ENCODE data around the gene PTPRN2. TPM values are rescaled to one million over a fixed set of nuclear protein-coding genes. Genes with fewer than 3 reads are reported as not detected.

Gene PTPRN2
- total RNA-seq, 1 experiment from 2014 or later = 1.7 TPM

DNA sequence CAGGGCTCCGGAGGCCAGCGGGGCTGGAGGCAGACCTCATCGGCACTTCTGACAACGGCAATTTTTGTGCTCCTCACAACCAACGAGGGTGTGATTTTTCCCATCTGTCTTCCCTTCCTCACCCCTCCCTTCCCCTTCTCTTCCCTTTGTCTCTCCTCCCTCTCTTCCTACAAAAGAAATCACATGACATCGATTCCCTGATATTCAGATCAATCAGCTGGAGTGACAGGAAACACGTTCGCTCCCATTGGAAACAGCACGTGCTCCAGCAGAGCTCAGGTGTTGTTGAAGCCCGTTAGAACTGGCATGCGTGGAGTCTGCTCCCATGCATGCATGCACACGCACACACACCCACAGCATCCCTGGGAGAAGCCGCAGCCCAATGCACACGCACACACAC is 222.4 kb downstream of the PTPRN2 start:
- no peak overlapping the region for H3K4me2 ChIP-seq (ENCODE audit: low read depth, low read length, poor library complexity, severe bottlenecking)
- no peak for DNase-seq
- no peaks in the 10 kb centered on the region for H3K36me3 ChIP-seq (ENCODE audit: insufficient read depth, low read length)

DNA sequence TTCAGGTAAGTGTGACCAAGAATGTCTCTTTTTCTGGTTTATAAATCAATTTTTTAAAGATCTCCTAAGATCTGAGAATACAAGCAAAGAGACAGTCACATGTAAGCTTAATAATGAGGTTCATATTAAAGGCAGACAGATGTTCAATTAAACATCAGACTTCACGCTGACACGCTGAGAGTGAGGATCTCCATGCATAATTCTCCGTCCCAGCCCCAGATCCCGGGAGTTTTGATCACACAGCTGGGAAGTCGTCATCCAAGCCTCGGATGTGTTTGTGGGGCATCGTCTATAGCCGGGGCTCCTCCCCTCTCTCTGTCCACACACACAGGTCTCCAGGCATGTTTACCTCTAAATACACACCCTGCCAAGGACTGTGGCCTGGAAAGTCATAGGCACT is 223.2 kb downstream of the PTPRN2 start:
- Histone ChIP-seq H3K4me3 (ENCODE audit: low read length) (no peak overlapping the region), H3K9me3 (ENCODE audit: low read length) (no peaks in the 10 kb centered on the region), H4K20me1 (ENCODE audit: insufficient read depth, low read depth, low read length) (no peaks in the 10 kb centered on the region), H2AFZ (ENCODE audit: low read length) (no peak overlapping the region), H3K36me3 (ENCODE audit: insufficient read depth, low read length) (no peaks in the 10 kb centered on the region), H3K79me2 (ENCODE audit: low read length) (no peaks in the 10 kb centered on the region), H3K27me3 (ENCODE audit: low read length) (no peaks in the 10 kb centered on the region), H3K4me2 (ENCODE audit: low read depth, low read length, poor library complexity, severe bottlenecking) (no peak overlapping the region), H3K27ac (ENCODE audit: low read length) (no peak overlapping the region), H3K9ac (ENCODE audit: low read length) (no peak overlapping the region), H3K4me1 (ENCODE audit: low read length) (no peaks in the 10 kb centered on the region), H3K9me2 (replicated peaks; ENCODE audit: insufficient read depth, low read length) (no peaks in the 10 kb centered on the region)
- no peak for DNase-seq

More for the DNA sequence above, 222.4 kb downstream of the PTPRN2 start:
- no peaks in the 10 kb centered on the region for H4K20me1 ChIP-seq (ENCODE audit: insufficient read depth, low read depth, low read length)
- no peaks in the 10 kb centered on the region for H3K4me1 ChIP-seq (ENCODE audit: low read length)
- H3K27me3 ChIP-seq (ENCODE audit: low read length) = no peaks in the 10 kb centered on the region
- no peak overlapping the region for H3K9ac ChIP-seq (ENCODE audit: low read length)
- no peaks in the 10 kb centered on the region for H3K9me3 ChIP-seq (ENCODE audit: low read length)
- H3K9me2 ChIP-seq (replicated peaks; ENCODE audit: insufficient read depth, low read length) = no peaks in the 10 kb centered on the region
- no peak overlapping the region for H2AFZ ChIP-seq (ENCODE audit: low read length)
- no peak overlapping the region for H3K27ac ChIP-seq (ENCODE audit: low read length)
- no peaks in the 10 kb centered on the region for H3K79me2 ChIP-seq (ENCODE audit: low read length)
- H3K4me3 ChIP-seq (ENCODE audit: low read length) = no peak overlapping the region

DNA sequence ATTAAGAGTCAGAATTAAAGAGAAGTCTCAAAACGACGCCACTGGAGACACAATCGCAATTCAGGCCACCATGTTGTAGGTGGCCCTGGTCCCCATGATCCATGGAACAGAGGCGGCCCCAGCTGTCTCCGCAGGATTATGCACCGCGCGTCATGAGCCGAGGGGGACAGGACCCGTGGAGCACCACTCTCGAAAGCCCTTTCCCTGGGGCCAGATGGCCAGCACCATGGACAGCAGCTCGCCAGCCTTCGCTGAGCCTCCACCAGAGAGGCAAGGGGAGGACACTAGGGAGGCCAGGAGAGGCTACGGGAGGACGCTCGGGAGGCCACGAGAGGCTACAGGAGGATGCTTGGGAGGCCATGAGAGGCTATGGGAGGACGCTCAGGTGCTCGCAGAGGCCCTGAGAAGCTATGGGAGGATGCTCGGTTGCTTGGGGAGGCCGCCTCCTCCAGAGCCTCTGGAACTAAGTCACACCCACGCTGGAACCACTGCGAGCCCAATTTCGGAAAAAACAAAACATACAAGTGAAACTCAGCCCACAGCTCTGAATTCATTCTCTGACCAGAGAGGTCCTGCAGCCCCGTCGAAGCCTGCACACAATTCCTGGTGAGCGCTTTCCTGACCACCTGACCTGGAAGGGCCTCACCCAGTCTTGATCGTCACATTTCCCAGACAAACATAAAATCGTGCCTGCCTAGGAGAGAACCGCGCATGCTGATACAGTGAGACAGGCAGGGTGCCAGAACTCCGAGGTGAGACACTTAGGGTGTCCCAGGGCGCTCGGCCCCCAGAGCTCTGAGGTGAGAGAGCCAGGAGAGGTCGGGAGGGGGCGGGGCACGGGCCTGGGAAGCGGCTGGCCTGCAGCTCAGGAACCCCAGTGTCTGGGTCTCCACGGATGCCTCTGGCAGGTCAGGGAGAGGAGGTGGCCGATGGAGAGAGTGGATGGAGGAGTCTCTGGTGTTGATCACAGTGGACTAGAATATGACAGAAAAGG is 224.4 kb downstream of the PTPRN2 start:
- no peak overlapping the region for H2AFZ ChIP-seq (ENCODE audit: low read length)

DNA sequence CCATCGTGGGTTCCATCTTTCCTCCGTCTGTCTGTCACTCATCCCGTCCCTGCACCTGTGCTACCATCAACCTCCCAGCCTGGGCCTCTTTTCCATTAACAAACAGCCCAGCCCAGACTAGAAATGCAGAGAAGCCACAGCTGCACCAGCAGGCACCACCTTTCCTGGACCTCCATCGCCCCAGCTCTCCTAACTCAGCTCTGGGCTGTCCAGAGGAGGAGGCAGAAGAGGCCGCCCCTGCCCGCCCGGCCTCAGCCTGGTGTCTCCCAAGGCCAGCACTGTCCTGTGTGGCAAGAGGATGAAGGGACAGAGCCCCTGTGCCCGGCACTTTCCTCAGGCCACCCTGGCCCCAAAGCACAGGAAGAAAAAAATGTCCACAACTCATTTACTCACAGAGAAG is 225.6 kb downstream of the PTPRN2 start:
- Histone ChIP-seq H3K4me2 (ENCODE audit: low read depth, low read length, poor library complexity, severe bottlenecking) (no peak overlapping the region), H3K27me3 (ENCODE audit: low read length) (no peaks in the 10 kb centered on the region), H2AFZ (ENCODE audit: low read length) (no peak overlapping the region), H3K4me3 (ENCODE audit: low read length) (no peak overlapping the region), H3K4me1 (ENCODE audit: low read length) (no peaks in the 10 kb centered on the region), H3K36me3 (ENCODE audit: insufficient read depth, low read length) (no peaks in the 10 kb centered on the region), H3K79me2 (ENCODE audit: low read length) (no peaks in the 10 kb centered on the region), H3K27ac (ENCODE audit: low read length) (no peak overlapping the region), H4K20me1 (ENCODE audit: insufficient read depth, low read depth, low read length) (no peaks in the 10 kb centered on the region), H3K9ac (ENCODE audit: low read length) (no peak overlapping the region), H3K9me3 (ENCODE audit: low read length) (no peaks in the 10 kb centered on the region), H3K9me2 (replicated peaks; ENCODE audit: insufficient read depth, low read length) (no peaks in the 10 kb centered on the region)
- DNase-seq = no peak

More for the DNA sequence above, 224.4 kb downstream of the PTPRN2 start:
- no peaks in the 10 kb centered on the region for H4K20me1 ChIP-seq (ENCODE audit: insufficient read depth, low read depth, low read length)
- no peak overlapping the region for H3K27ac ChIP-seq (ENCODE audit: low read length)
- H3K9me2 ChIP-seq (replicated peaks; ENCODE audit: insufficient read depth, low read length) = no peaks in the 10 kb centered on the region
- H3K4me1 ChIP-seq (ENCODE audit: low read length) = no peaks in the 10 kb centered on the region
- no peak overlapping the region for H3K9ac ChIP-seq (ENCODE audit: low read length)
- no peaks in the 10 kb centered on the region for H3K79me2 ChIP-seq (ENCODE audit: low read length)
- no peaks in the 10 kb centered on the region for H3K36me3 ChIP-seq (ENCODE audit: insufficient read depth, low read length)
- H3K27me3 ChIP-seq (ENCODE audit: low read length) = no peaks in the 10 kb centered on the region
- no peak overlapping the region for H3K4me2 ChIP-seq (ENCODE audit: low read depth, low read length, poor library complexity, severe bottlenecking)
- no peaks in the 10 kb centered on the region for H3K9me3 ChIP-seq (ENCODE audit: low read length)
- no peak overlapping the region for H3K4me3 ChIP-seq (ENCODE audit: low read length)
- DNase-seq = no peak

DNA sequence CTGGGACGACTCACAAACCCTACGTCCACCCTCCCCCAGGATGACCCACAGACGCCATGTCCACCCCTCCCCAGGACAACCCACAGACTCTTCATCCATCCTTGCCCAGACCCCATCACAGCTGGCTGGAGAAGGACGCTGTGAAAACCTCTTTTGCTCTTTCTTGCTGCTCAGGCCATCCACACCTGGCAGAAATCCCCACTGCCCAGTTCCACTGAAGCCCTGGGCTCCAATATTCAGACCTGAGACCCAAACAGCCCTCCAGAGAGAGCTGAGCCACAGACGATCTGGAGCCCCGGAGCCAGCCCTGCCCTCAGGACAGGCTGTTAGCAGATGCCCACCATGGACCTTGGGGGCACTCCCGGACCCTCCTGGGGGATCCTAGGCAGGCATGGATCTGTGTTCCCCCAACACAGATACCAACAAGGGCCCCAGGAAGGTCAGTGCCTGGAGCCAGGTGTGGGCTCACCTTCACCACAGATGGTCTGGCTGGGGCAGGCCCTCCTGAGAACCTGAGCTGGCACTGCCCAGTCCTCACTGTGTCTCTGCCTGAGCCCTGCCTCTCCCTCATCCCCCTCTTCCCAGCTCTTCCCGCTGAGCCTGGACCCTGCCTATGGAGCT is 226.2 kb downstream of the PTPRN2 start:
- no peaks in the 10 kb centered on the region for H3K4me1 ChIP-seq (ENCODE audit: low read length)

DNA sequence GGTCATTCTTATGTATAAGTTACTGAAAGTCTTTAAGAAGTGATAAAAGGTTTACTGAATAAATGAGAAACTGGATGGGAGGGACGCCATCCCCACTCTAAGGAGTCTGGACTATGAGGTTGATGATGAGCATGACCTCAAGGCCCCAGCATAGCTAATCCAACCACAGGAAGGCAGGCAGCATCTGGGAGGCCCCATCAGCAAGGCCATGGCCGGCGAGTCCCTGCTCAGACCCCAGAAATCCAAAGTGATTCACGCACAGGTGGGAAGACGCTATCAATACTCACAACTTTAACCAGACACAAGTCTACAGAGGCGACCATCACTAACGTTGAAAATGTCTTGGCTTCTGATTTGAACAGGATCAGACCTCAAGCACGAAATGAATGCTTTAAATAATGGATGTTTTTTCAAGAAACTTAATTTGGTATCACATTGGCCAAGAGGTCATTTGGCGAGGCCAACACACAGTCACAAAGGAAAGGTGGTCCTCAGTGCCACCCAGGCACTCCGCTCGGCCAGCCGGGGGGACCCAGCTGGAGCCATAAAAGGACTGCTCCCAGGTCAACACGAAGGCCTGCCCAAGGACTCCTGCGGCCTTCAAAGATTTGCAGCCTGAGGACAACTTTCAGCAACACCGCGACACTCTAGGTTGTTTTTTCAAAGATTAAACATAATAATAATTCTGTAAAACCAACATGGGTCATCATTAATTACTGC is 228.5 kb downstream of the PTPRN2 start:
- Histone ChIP-seq H3K79me2 (ENCODE audit: low read length) (no peaks in the 10 kb centered on the region), H3K27ac (ENCODE audit: low read length) (no peak overlapping the region), H3K4me1 (ENCODE audit: low read length) (no peaks in the 10 kb centered on the region), H3K9me3 (ENCODE audit: low read length) (no peaks in the 10 kb centered on the region), H3K4me2 (ENCODE audit: low read depth, low read length, poor library complexity, severe bottlenecking) (no peak overlapping the region), H3K9me2 (replicated peaks; ENCODE audit: insufficient read depth, low read length) (no peaks in the 10 kb centered on the region), H3K4me3 (ENCODE audit: low read length) (no peak overlapping the region), H3K9ac (ENCODE audit: low read length) (no peak overlapping the region), H4K20me1 (ENCODE audit: insufficient read depth, low read depth, low read length) (no peaks in the 10 kb centered on the region), H3K36me3 (ENCODE audit: insufficient read depth, low read length) (no peaks in the 10 kb centered on the region), H3K27me3 (ENCODE audit: low read length) (no peaks in the 10 kb centered on the region), H2AFZ (ENCODE audit: low read length) (no peak overlapping the region)
- no peak for DNase-seq

More for the DNA sequence above, 226.2 kb downstream of the PTPRN2 start:
- H3K4me2 ChIP-seq (ENCODE audit: low read depth, low read length, poor library complexity, severe bottlenecking) = no peak overlapping the region
- H4K20me1 ChIP-seq (ENCODE audit: insufficient read depth, low read depth, low read length) = no peaks in the 10 kb centered on the region
- no peak overlapping the region for H3K4me3 ChIP-seq (ENCODE audit: low read length)
- no peaks in the 10 kb centered on the region for H3K9me3 ChIP-seq (ENCODE audit: low read length)
- H3K27me3 ChIP-seq (ENCODE audit: low read length) = no peaks in the 10 kb centered on the region
- no peak overlapping the region for H3K27ac ChIP-seq (ENCODE audit: low read length)
- H3K9ac ChIP-seq (ENCODE audit: low read length) = no peak overlapping the region
- no peaks in the 10 kb centered on the region for H3K9me2 ChIP-seq (replicated peaks; ENCODE audit: insufficient read depth, low read length)
- no peak overlapping the region for H2AFZ ChIP-seq (ENCODE audit: low read length)
- DNase-seq = no peak
- no peaks in the 10 kb centered on the region for H3K36me3 ChIP-seq (ENCODE audit: insufficient read depth, low read length)
- H3K79me2 ChIP-seq (ENCODE audit: low read length) = no peaks in the 10 kb centered on the region

DNA sequence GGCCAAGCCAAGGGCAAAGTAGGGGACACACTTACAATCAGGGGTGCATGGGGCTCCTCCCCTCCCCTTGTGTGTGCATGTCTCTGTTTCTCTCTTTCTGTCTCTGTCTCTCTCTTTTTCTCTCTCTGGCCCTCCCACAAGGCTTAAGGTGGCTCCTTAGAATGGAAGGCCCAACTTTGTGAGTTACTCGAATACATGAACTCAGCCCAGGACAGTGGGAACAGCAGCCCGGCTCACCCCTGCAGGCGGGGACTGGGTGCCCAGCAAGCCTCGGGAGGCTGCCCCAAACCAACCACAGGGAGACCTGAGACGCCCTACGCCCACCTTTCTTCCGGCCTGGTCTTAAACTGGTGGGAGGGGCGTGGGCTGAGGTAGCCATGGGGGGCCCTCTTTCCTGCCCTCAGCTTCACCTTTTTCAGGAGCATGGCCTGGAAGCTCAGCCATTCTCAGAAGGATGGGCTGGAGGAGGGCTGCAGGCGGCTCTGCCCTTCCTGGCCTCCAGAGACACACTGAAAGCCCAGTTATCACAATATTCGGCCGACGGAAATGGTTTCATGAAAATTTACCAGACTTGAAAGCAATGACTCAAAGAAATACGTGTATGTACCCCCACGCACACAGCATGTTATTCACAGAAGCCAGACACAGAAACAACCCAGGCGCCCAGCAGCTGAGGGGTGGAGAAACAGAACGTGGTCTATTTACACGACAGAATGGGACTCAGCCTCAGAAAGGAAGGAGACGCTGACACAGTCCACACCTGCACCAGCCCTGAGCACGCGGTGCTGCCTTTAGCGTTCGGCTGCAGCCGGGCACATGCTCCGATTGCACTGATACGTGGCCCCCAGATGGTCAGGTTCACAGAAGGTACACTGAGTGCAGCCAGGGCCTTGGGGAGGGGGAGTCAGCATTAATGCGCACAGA is 229.5 kb downstream of the PTPRN2 start:
- Histone ChIP-seq H3K4me1 (ENCODE audit: low read length) (no peaks in the 10 kb centered on the region), H2AFZ (ENCODE audit: low read length) (no peak overlapping the region), H3K4me2 (ENCODE audit: low read depth, low read length, poor library complexity, severe bottlenecking) (no peak overlapping the region), H3K27me3 (ENCODE audit: low read length) (no peaks in the 10 kb centered on the region), H4K20me1 (ENCODE audit: insufficient read depth, low read depth, low read length) (no peaks in the 10 kb centered on the region), H3K9me3 (ENCODE audit: low read length) (no peaks in the 10 kb centered on the region), H3K4me3 (ENCODE audit: low read length) (no peak overlapping the region), H3K36me3 (ENCODE audit: insufficient read depth, low read length) (no peaks in the 10 kb centered on the region), H3K9me2 (replicated peaks; ENCODE audit: insufficient read depth, low read length) (no peaks in the 10 kb centered on the region), H3K27ac (ENCODE audit: low read length) (no peak overlapping the region), H3K9ac (ENCODE audit: low read length) (no peak overlapping the region), H3K79me2 (ENCODE audit: low read length) (no peaks in the 10 kb centered on the region)
- DNase-seq = no peak
